NK-92 (cell line): ENCODE results near the gene NADSYN1.

Experiments
- DNase-seq: peaks from one replicate; lab custom pipeline; 2025; ENCODE audit not compliant: unreplicated experiment; lab: John Stamatoyannopoulos, UW

NADSYN1 gene

GRCh38 chr11:71450939-71451338 is 2.1 kb upstream of the NADSYN1 start:
- DNase-seq = no peak

GRCh38 chr11:71451596-71452198 is 1.3 kb upstream of the NADSYN1 start:
- no peak for DNase-seq

- DNase-seq = no peak
Measured at GRCh38 chr11:71452199-71453036, 585 bp upstream of the NADSYN1 start.

GRCh38 chr11:71453918-71454304 is 908 bp downstream of the NADSYN1 start:
- no peak for DNase-seq

GRCh38 chr11:71454470-71455113 is 1.6 kb downstream of the NADSYN1 start:
- no peak for DNase-seq

GRCh38 chr11:71456294-71456693 is 3.3 kb downstream of the NADSYN1 start:
- DNase-seq = no peak

- no peak for DNase-seq
Measured at GRCh38 chr11:71456831-71457230, 3.8 kb downstream of the NADSYN1 start.

- no peak for DNase-seq
Measured at GRCh38 chr11:71458146-71459070, 5.4 kb downstream of the NADSYN1 start.

GRCh38 chr11:71459076-71459766 is 6.2 kb downstream of the NADSYN1 start:
- DNase-seq = no peak

GRCh38 chr11:71459767-71460320 is 6.8 kb downstream of the NADSYN1 start:
- no peak for DNase-seq

GRCh38 chr11:71461696-71462095 is 8.7 kb downstream of the NADSYN1 start:
- DNase-seq = no peak

GRCh38 chr11:71462726-71463125 is 9.7 kb downstream of the NADSYN1 start:
- DNase-seq = no peak

- DNase-seq = no peak
Measured at GRCh38 chr11:71463331-71464211, 10.6 kb downstream of the NADSYN1 start.

- no peak for DNase-seq
Measured at GRCh38 chr11:71465054-71465453, 12.1 kb downstream of the NADSYN1 start.

- DNase-seq = no peak
Measured at GRCh38 chr11:71466358-71466757, 13.4 kb downstream of the NADSYN1 start.

GRCh38 chr11:71467164-71467563 is 14.2 kb downstream of the NADSYN1 start:
- no peak for DNase-seq

- no peak for DNase-seq
Measured at GRCh38 chr11:71470946-71471345, 17.9 kb downstream of the NADSYN1 start.

- no peak for DNase-seq
Measured at GRCh38 chr11:71472357-71472885, 19.4 kb downstream of the NADSYN1 start.
